GM12878 (cell line): ENCODE measurements around the gene JAKMIP1. TPM values are rescaled to one million over a fixed set of nuclear protein-coding genes. Genes with fewer than 3 reads are reported as not detected.

Source experiments
- ATAC-seq: fragments of 200-7000 bp; cut with Tn5 transposase; 3 replicates; pipeline ENCODE4 v1.9.1; 2020; ENCODE audit warnings: mild to moderate bottlenecking, moderate library complexity
- BruUV-seq: library from RNA; stranded (reverse); fragments of 400-500 nt; replicated peaks from 2 replicates; lab custom pipeline; 2021; lab: Mats Ljungman, UMichigan
- CTCF ChIA-PET: fragments of 300-600 bp; sonication (Branson Sonifier 250); formaldehyde crosslinking; extraction: SDS; loops from one replicate; lab custom pipeline; 2021; ENCODE audit warnings: inconsistent platforms; lab: Yijun Ruan, JAX
- POLR2A ChIA-PET: fragments of 350-600 bp; formaldehyde crosslinking; extraction: SDS; loops from one replicate; lab custom pipeline; 2021; ENCODE audit warnings: inconsistent platforms; lab: Charles Lee
- RAD21 ChIA-PET: fragments of 300-600 bp; sonication (Branson Sonifier 250); formaldehyde crosslinking; loops from one replicate; lab custom pipeline; 2023; ENCODE audit warnings: antibody characterized with exemption; ENCODE audit not compliant: unreplicated experiment; lab: Charles Lee
- SMC1A ChIA-PET: fragments of 300-600 bp; sonication (Branson Sonifier 250); formaldehyde crosslinking; loops from one replicate; lab custom pipeline; 2023; ENCODE audit not compliant: unreplicated experiment, uncharacterized antibody; lab: Charles Lee
- DNase-seq: peaks from one replicate; pipeline ENCODE4 v3.0.0-alpha.2; 2011; ENCODE audit warnings: low read depth, low spot score
- FAIRE-seq: peaks from 3 replicates; lab custom pipeline; 2011; peaks lifted over from hg19 to GRCh38; lab: Jason Lieb, UNC
- H2AFZ ChIP-seq: 2 replicates; pipeline ENCODE4 v1.6.0; 2011; ENCODE audit warnings: low read depth, low read length, control low read depth; ENCODE audit not compliant: control insufficient read depth
- H3K27ac ChIP-seq: 2 replicates; pipeline ENCODE4 v1.5.1; 2011; ENCODE audit warnings: control low read depth; ENCODE audit not compliant: control insufficient read depth, insufficient read depth
- H3K27me3 ChIP-seq, 2 experiments: replicated peaks in 1 of 2; 2 replicates each; pipeline versions ENCODE4 v1.6.0 to v1.6.1; 2011; ENCODE audit warnings: low read length in 1 of 2; ENCODE audit not compliant: control insufficient read depth in 2 of 2, insufficient read depth in 2 of 2
- H3K36me3 ChIP-seq, 2 experiments: 2 replicates each; pipeline ENCODE4 v1.5.1; 2011; ENCODE audit warnings: low read length in 1 of 2; ENCODE audit not compliant: control insufficient read depth in 2 of 2, insufficient read depth in 2 of 2
- H3K4me1 ChIP-seq: 2 replicates; pipeline ENCODE4 v1.6.1; 2011; ENCODE audit warnings: mild to moderate bottlenecking, low read length, moderate library complexity, mixed read lengths; ENCODE audit not compliant: control insufficient read depth, insufficient read depth
- H3K4me2 ChIP-seq: 2 replicates; pipeline ENCODE4 v1.6.0; 2011; ENCODE audit warnings: control low read depth; ENCODE audit not compliant: control insufficient read depth, insufficient read depth
- H3K4me3 ChIP-seq: fragments of 200-600 bp; sonication (generic); 2 replicates; pipeline ENCODE4 v1.5.1; 2016
- H3K79me2 ChIP-seq: 2 replicates; pipeline ENCODE4 v1.6.0; 2011; ENCODE audit warnings: low read length; ENCODE audit not compliant: control insufficient read depth, insufficient read depth
- H3K9ac ChIP-seq: 2 replicates; pipeline ENCODE4 v1.8.0; 2011; ENCODE audit warnings: low read length, control low read depth, mixed read lengths; ENCODE audit not compliant: control insufficient read depth, insufficient read depth
- H3K9me3 ChIP-seq: replicated peaks from 3 replicates; pipeline ENCODE4 v1.5.1; 2011; ENCODE audit warnings: mild to moderate bottlenecking, low read length; ENCODE audit not compliant: control insufficient read depth, insufficient read depth
- H4K20me1 ChIP-seq: 2 replicates; pipeline ENCODE4 v1.6.0; 2011; ENCODE audit not compliant: control insufficient read depth, insufficient read depth
- CREM ChIP-seq: IDR thresholded peaks from 2 replicates; pipeline ENCODE4 v1.6.1; 2014; ENCODE audit warnings: antibody characterized with exemption, low read depth
- CTCF ChIP-seq, 3 experiments: IDR thresholded peaks in 2 of 3; conservative IDR thresholded peaks in 1 of 3; 2 replicates each; pipeline ENCODE4 v1.5.1; 2011; ENCODE audit warnings: low read depth in 3 of 3, low read length in 3 of 3, mild to moderate bottlenecking in 3 of 3, control low read depth in 2 of 3, moderate library complexity in 2 of 3, inconsistent platforms in 1 of 3, mixed read lengths in 1 of 3; ENCODE audit not compliant: control insufficient read depth in 2 of 3, insufficient read depth in 1 of 3; ENCODE audit errors: extremely low read depth in 1 of 3
- CUX1 ChIP-seq: IDR thresholded peaks from 2 replicates; pipeline ENCODE4 v1.6.1; 2012; ENCODE audit warnings: improper control_type of control experiment, low read depth, low read length; ENCODE audit not compliant: insufficient replicate concordance
- FOS ChIP-seq: IDR thresholded peaks from 3 replicates; pipeline ENCODE4 v1.6.1; 2011; ENCODE audit warnings: borderline replicate concordance; ENCODE audit not compliant: insufficient read length; ENCODE audit errors: extremely low read depth
- GABPA ChIP-seq: IDR thresholded peaks from 2 replicates; pipeline ENCODE4 v1.6.1; 2014; ENCODE audit warnings: antibody characterized with exemption, low read depth, mild to moderate bottlenecking, inconsistent platforms
- HSF1 ChIP-seq: fragments of 150-350 bp; IDR thresholded peaks from 2 replicates; pipeline ENCODE4 v1.6.1; 2014; ENCODE audit warnings: mild to moderate bottlenecking, low read depth, low read length
- KAT2A ChIP-seq: conservative IDR thresholded peaks from 2 replicates; pipeline ENCODE4 v1.6.1; 2011; ENCODE audit warnings: low read depth, low read length; ENCODE audit not compliant: control insufficient read depth
- MYC ChIP-seq: IDR thresholded peaks from 2 replicates; pipeline ENCODE4 v1.6.1; 2011; ENCODE audit warnings: mild to moderate bottlenecking, low read length, moderate library complexity, inconsistent platforms; ENCODE audit not compliant: insufficient read depth, insufficient replicate concordance, insufficient read length, severe bottlenecking
- NFXL1 ChIP-seq: fragments of 450-650 bp; IDR thresholded peaks from 2 replicates; pipeline ENCODE4 v1.6.1; 2017; ENCODE audit warnings: antibody characterized with exemption, mild to moderate bottlenecking, borderline replicate concordance
- NFYA ChIP-seq: IDR thresholded peaks from 2 replicates; pipeline ENCODE4 v1.6.1; 2011; ENCODE audit warnings: low read depth, mild to moderate bottlenecking, low read length, improper control_type of control experiment, borderline replicate concordance
- RAD51 ChIP-seq: fragments of 450-650 bp; IDR thresholded peaks from 2 replicates; pipeline ENCODE4 v1.6.1; 2016; ENCODE audit warnings: moderate library complexity, mild to moderate bottlenecking, inconsistent platforms
- SREBF1 ChIP-seq: IDR thresholded peaks from 2 replicates; pipeline ENCODE4 v1.6.1; 2012; ENCODE audit warnings: mild to moderate bottlenecking, low read length
- WGBS: methylation state at CpG from one replicate; pipeline ENCODE4 v1.1.6; 2016; ENCODE audit warnings: low lambda C conversion rate; ENCODE audit not compliant: insufficient replicate concordance, insufficient coverage; ENCODE audit errors: missing lambda C conversion rate; 5-methylcytosine and 5-hydroxymethylcytosine counted together
- in situ Hi-C: fragments of 300-500 bp; cut with MboI; formaldehyde crosslinking; loops from 9 replicates; pipeline ENCODE4 v1.14.3; 2018; ENCODE audit warnings: mixed read lengths
- intact Hi-C: fragments of 100-400 bp; cut with micrococcal nuclease; formaldehyde crosslinking; loops from one replicate; pipeline ENCODE4 v1.14.2; 2022; ENCODE audit not compliant: unreplicated experiment
- polyA plus RNA-seq, 11 experiments: library from polyadenylated mRNA; depleted of rRNA in 4 of 11; unstranded in 6 of 11; stranded (reverse) in 5 of 11; fragments of >200 nt; fragmentation: Nextera tagmentation in 4 of 11; fragmentation: Illumina TruSeq in 1 of 11; extraction: Ambion mirVana in 4 of 11; extraction: Trizol in 1 of 11; gene quantifications; 1 replicate in 1 of 11; 2 replicates in 10 of 11; pipeline versions ENCODE4 v1.2.1 to v1.2.3, GENCODE V29; 2011 to 2016; ENCODE audit warnings: inconsistent platforms in 2 of 11, missing spikeins in 2 of 11, low read depth in 1 of 11
- total RNA-seq, 4 experiments: library from RNA; depleted of rRNA in 3 of 4; stranded (reverse); fragments of >200 nt in 3 of 4; fragmentation: Illumina TruSeq in 1 of 4; extraction: Trizol in 1 of 4; gene quantifications; 2 replicates each; pipeline versions ENCODE4 v1.2.1 to v1.2.3, GENCODE V29; 2013 to 2021

Gene JAKMIP1
- total and polyA plus RNA-seq, 10 of the 15 experiments (the other 5 are each of a cell fraction or from before 2014, with no cell fraction given) = 0.52 to 16.7 (median 12.3) TPM

- Histone ChIP-seq H3K27me3 (no peaks in the 10 kb centered on the region), H3K36me3 (no peaks in the 10 kb centered on the region; a peak in 1 of 4 replicates), H3K9ac (no peak overlapping the region)
- BruUV-seq = no TSS peak
- CTCF ChIA-PET = no interaction called here
- DNase-seq = no peak
- 90% methylated on average over 6 of the region's 6 CpGs for WGBS
- TF ChIP-seq CREM (no peak), NFXL1 (no peak), MYC (no peak), CTCF (IDR thresholded peaks at IDR 0.05 in 2 of 3, conservative IDR thresholded peaks at IDR 0.05 in 1 of 3; ENCODE audit: control insufficient read depth in 2 of 3, extremely low read depth in 1 of 3, insufficient read depth in 1 of 3, low read depth in 3 of 3, low read length in 3 of 3) (no peak), FOS (no peak), SREBF1 (no peak), RAD51 (no peak), NFYA (no peak), HSF1 (no peak), CUX1 (no peak), KAT2A (no peak), GABPA (no peak)
- TF ChIP-seq, all 136 proteins: peak for 0
- no peaks in the 10 kb centered on the region for H4K20me1 ChIP-seq
- ATAC-seq (no peak), FAIRE-seq (no peak)
- H3K79me2 ChIP-seq = no peaks in the 10 kb centered on the region
- intact Hi-C loops = no loop called here
- SMC1A ChIA-PET = interaction anchor here (1.6 kb wide), 1 partner anchor 9 kb away, joined by 3 read pairs; no protein-coding TSS in a partner anchor
- H3K9me3 ChIP-seq = peaks cover 7% of the 10 kb centered on the region
- no peak overlapping the region for H2AFZ ChIP-seq
- no peak overlapping the region for H3K4me3 ChIP-seq
- no peak overlapping the region for H3K4me2 ChIP-seq
- RAD21 ChIA-PET = no interaction called here
- H3K4me1 ChIP-seq = no peaks in the 10 kb centered on the region
- in situ Hi-C loops = no loop called here
- POLR2A ChIA-PET = no interaction called here
- no peak overlapping the region for H3K27ac ChIP-seq
Measured at GRCh38 chr4:6162885-6163284, 37.5 kb downstream of the JAKMIP1 start.
